Endodermal cell (in vitro differentiated cells): Measurements from ENCODE around the gene EVL. TPM values are rescaled to one million over a fixed set of nuclear protein-coding genes. Genes with fewer than 3 reads are reported as not detected.

Source experiments
- DNase-seq: peaks from one replicate; pipeline ENCODE4 v3.0.0-alpha.2; 2017
- H3K27ac ChIP-seq: 2 replicates; pipeline ENCODE4 v1.5.1; 2013; ENCODE audit warnings: mild to moderate bottlenecking, low read depth, low read length, moderate library complexity
- H3K27me3 ChIP-seq: 2 replicates; pipeline ENCODE4 v1.6.1; 2013; ENCODE audit warnings: mild to moderate bottlenecking, low read length, moderate library complexity; ENCODE audit not compliant: insufficient read depth, control insufficient read depth, poor library complexity, severe bottlenecking
- H3K36me3 ChIP-seq: 2 replicates; pipeline ENCODE4 v1.7.0; 2013; ENCODE audit warnings: mild to moderate bottlenecking, low read length, moderate library complexity; ENCODE audit not compliant: control insufficient read depth, insufficient read depth
- H3K4me1 ChIP-seq: one replicate; pipeline ENCODE4 v1.7.0; 2013; ENCODE audit warnings: low read length; ENCODE audit not compliant: control insufficient read depth, insufficient read depth
- H3K4me3 ChIP-seq: 2 replicates; pipeline ENCODE4 v1.5.1; 2013; ENCODE audit warnings: mild to moderate bottlenecking, low read length, moderate library complexity
- H3K9ac ChIP-seq: 2 replicates; pipeline ENCODE4 v1.6.1; 2013; ENCODE audit warnings: mild to moderate bottlenecking, low read length, moderate library complexity; ENCODE audit not compliant: poor library complexity, severe bottlenecking; ENCODE audit errors: extremely low read depth
- H3K9me3 ChIP-seq: 2 replicates; pipeline ENCODE4 v1.6.1; 2013; ENCODE audit warnings: mild to moderate bottlenecking, low read length, moderate library complexity; ENCODE audit not compliant: control insufficient read depth
- H3K27ac Mint-ChIP-seq: 2 replicates; pipeline ENCODE4 v1.8.0; 2020; ENCODE audit warnings: mixed read lengths
- H3K27me3 Mint-ChIP-seq: 2 replicates; pipeline ENCODE4 v1.8.0; 2021; ENCODE audit warnings: mild to moderate bottlenecking, mixed read lengths; ENCODE audit not compliant: insufficient read depth
- H3K36me3 Mint-ChIP-seq: 2 replicates; pipeline ENCODE4 v1.8.0; 2020; ENCODE audit warnings: low read depth, mixed read lengths
- H3K4me1 Mint-ChIP-seq: 2 replicates; pipeline ENCODE4 v1.8.0; 2020; ENCODE audit warnings: mixed read lengths
- H3K4me3 Mint-ChIP-seq: 2 replicates; pipeline ENCODE4 v1.8.0; 2020; ENCODE audit warnings: mild to moderate bottlenecking, moderate library complexity, mixed read lengths
- H3K9me3 Mint-ChIP-seq: 2 replicates; pipeline ENCODE4 v1.8.0; 2020; ENCODE audit warnings: mild to moderate bottlenecking, mixed read lengths
- CTCF ChIP-seq: fragments of 200-600 bp; sonication (generic); conservative IDR thresholded peaks from 2 replicates; pipeline ENCODE4 v1.5.0; 2021; ENCODE audit warnings: antibody characterized with exemption, mild to moderate bottlenecking
- WGBS, 2 experiments: methylation state at CpG; one replicate each; pipeline versions ENCODE4 v1.1.5 to v1.1.7; 2013; ENCODE audit warnings: missing lambda C conversion rate in 2 of 2, mixed read lengths in 1 of 2; ENCODE audit not compliant: insufficient coverage in 1 of 2, insufficient read length in 1 of 2; 5-methylcytosine and 5-hydroxymethylcytosine counted together
- total RNA-seq, 2 donors: library from RNA; stranded (reverse); fragmentation: NEBNext Ultra II Directional in 1 of 2; extraction: Animal tissue kit (Norgen Biotek cat#: 25700) in 1 of 2; gene quantifications; 2 replicates in 1 of 2; 3 replicates in 1 of 2; pipeline ENCODE4 v1.2.1, GENCODE V29; 2021

EVL gene
- total RNA-seq, 2 donors from 2014 or later = 61.1 to 71.3 TPM

GRCh38 chr14:100058777-100059437, 6.3 kb upstream of the EVL start:
- Histone ChIP-seq H3K4me1 (no peaks in the 10 kb centered on the region), H3K36me3 (no peaks in the 10 kb centered on the region), H3K9ac (no peak overlapping the region), H3K27me3 (no peaks in the 10 kb centered on the region), H3K9me3 (no peaks in the 10 kb centered on the region), H3K27ac (no peak overlapping the region), H3K4me3 (no peak overlapping the region)
- Mint-ChIP-seq H3K4me1 (no peaks in the 10 kb centered on the region), H3K27me3 (no peaks in the 10 kb centered on the region), H3K27ac (no peak overlapping the region), H3K9me3 (peaks cover 3% of the 10 kb centered on the region), H3K4me3 (no peak overlapping the region), H3K36me3 (no peaks in the 10 kb centered on the region)
- no peak for DNase-seq
- no peak for TF ChIP-seq CTCF
- WGBS, 2 experiments = 87 to 100% methylated on average over 2 to 4 of the region's 4 CpGs

DNA sequence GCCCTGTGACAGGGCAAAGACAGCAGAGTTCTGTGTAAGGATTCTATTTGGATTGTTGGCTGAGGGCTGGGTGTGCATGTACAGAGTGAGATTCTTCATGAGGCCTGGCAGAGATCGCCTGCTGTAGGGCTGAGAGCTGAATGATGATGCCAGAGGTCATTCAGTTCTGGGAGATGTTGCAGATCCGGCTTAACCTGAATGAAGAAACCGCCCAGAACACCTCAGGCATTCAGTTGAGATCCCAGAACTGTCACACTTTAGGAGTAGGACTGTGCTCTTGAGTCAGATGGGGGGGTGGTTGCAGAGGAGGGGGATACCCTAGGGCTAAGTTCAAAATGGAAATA, 5.8 kb upstream of the EVL start:
- H3K36me3 ChIP-seq = no peaks in the 10 kb centered on the region
- Mint-ChIP-seq H3K27ac (no peak overlapping the region), H3K27me3 (no peaks in the 10 kb centered on the region), H3K9me3 (peaks cover 3% of the 10 kb centered on the region), H3K36me3 (no peaks in the 10 kb centered on the region), H3K4me1 (no peaks in the 10 kb centered on the region), H3K4me3 (no peak overlapping the region)
- H3K27me3 ChIP-seq = no peaks in the 10 kb centered on the region
- H3K4me1 ChIP-seq = no peaks in the 10 kb centered on the region
- H3K4me3 ChIP-seq = no peak overlapping the region
- H3K9me3 ChIP-seq = no peaks in the 10 kb centered on the region
- 96 to 97% methylated on average over 3 of the region's 3 CpGs for WGBS, 2 experiments
- H3K9ac ChIP-seq = no peak overlapping the region
- no peak for TF ChIP-seq CTCF
- no peak for DNase-seq
- no peak overlapping the region for H3K27ac ChIP-seq

GRCh38 chr14:100060760-100061159, 4.5 kb upstream of the EVL start:
- H3K4me1 Mint-ChIP-seq = peaks cover 2% of the 10 kb centered on the region
- H3K36me3 Mint-ChIP-seq = no peaks in the 10 kb centered on the region
- H3K36me3 ChIP-seq = no peaks in the 10 kb centered on the region
- no peaks in the 10 kb centered on the region for H3K27me3 Mint-ChIP-seq
- H3K4me3 Mint-ChIP-seq = no peak overlapping the region
- TF ChIP-seq CTCF = no peak
- no peak overlapping the region for H3K27ac ChIP-seq
- 90 to 95% methylated on average over 2 to 3 of the region's 3 CpGs for WGBS, 2 experiments
- H3K4me1 ChIP-seq = no peaks in the 10 kb centered on the region
- peaks cover 3% of the 10 kb centered on the region for H3K9me3 Mint-ChIP-seq
- no peak overlapping the region for H3K9ac ChIP-seq
- H3K27ac Mint-ChIP-seq = no peak overlapping the region
- H3K4me3 ChIP-seq = no peak overlapping the region
- H3K27me3 ChIP-seq = no peaks in the 10 kb centered on the region
- DNase-seq = no peak
- no peaks in the 10 kb centered on the region for H3K9me3 ChIP-seq
